Measurements from ENCODE around the gene ANKRD33. TPM values are rescaled to one million over a fixed set of nuclear protein-coding genes. Genes with fewer than 3 reads are reported as not detected.

ANKRD33 gene
- total and polyA plus RNA-seq, 8 donors: not detected

- 18 to 23% methylated on average over 53 of the region's 53 CpGs for WGBS, 2 donors
- TF ChIP-seq CTCF (IDR thresholded peaks at IDR 0.05): no peak
- Histone ChIP-seq H3K9me3 (no peaks in the 10 kb centered on the region), H3K27me3 (no peaks in the 10 kb centered on the region), H3K4me1 (no peaks in the 10 kb centered on the region), H3K27ac (no peak overlapping the region), H3K4me3 (peak overlapping the region in 1 of 4 donors; percentile 29), H3K36me3 (no peaks in the 10 kb centered on the region)
- DNase-seq (peak in 1 of 6 donors; percentile 60), FAIRE-seq (no peak), ATAC-seq (peak; percentile 17 to 61 (median 46))
- intact Hi-C loops (cut with DNase I): no loop called here
These were observed 23.7 kb upstream of the ANKRD33 start for GRCh38 chr12:51863933-51864832.

GRCh38 chr12:51864833-51865670, 22.9 kb upstream of the ANKRD33 start:
- FAIRE-seq (no peak), ATAC-seq (no peak), DNase-seq (peak in 1 of 6 donors; percentile 41)
- H3K9me3 ChIP-seq: no peaks in the 10 kb centered on the region
- H3K4me3 ChIP-seq: no peak overlapping the region
- no peaks in the 10 kb centered on the region for H3K36me3 ChIP-seq
- TF ChIP-seq CTCF (IDR thresholded peaks at IDR 0.05): no peak
- H3K4me1 ChIP-seq: no peaks in the 10 kb centered on the region
- no peaks in the 10 kb centered on the region for H3K27me3 ChIP-seq
- WGBS, 2 donors: 76 to 77% methylated on average over 12 of the region's 12 CpGs
- H3K27ac ChIP-seq: no peak overlapping the region
- intact Hi-C loops (cut with DNase I): no loop called here

GRCh38 chr12:51865757-51866270, 22.1 kb upstream of the ANKRD33 start:
- no peak for TF ChIP-seq CTCF (IDR thresholded peaks at IDR 0.05)

GRCh38 chr12:51866324-51866723, 21.6 kb upstream of the ANKRD33 start:
- DNase-seq: no peak
- H3K36me3 ChIP-seq: no peaks in the 10 kb centered on the region
- ATAC-seq: no peak
- TF ChIP-seq CTCF (IDR thresholded peaks at IDR 0.05): no peak
- intact Hi-C loops (cut with DNase I): no loop called here
- H3K4me3 ChIP-seq: no peak overlapping the region
- no peak overlapping the region for H3K27ac ChIP-seq
- H3K27me3 ChIP-seq: no peaks in the 10 kb centered on the region
- 89% methylated on average over 4 of the region's 4 CpGs for WGBS, 2 donors
- FAIRE-seq: no peak
- no peaks in the 10 kb centered on the region for H3K9me3 ChIP-seq
- H3K4me1 ChIP-seq: no peaks in the 10 kb centered on the region

More at GRCh38 chr12:51865757-51866270, 22.1 kb upstream of the ANKRD33 start:
- H3K27me3 ChIP-seq: no peaks in the 10 kb centered on the region
- ATAC-seq: no peak
- peak in 1 of 6 donors; percentile 30 for DNase-seq
- intact Hi-C loops (cut with DNase I): no loop called here
- no peak overlapping the region for H3K27ac ChIP-seq
- 89 to 90% methylated on average over 7 of the region's 7 CpGs for WGBS, 2 donors
- no peaks in the 10 kb centered on the region for H3K9me3 ChIP-seq
- H3K4me1 ChIP-seq: no peaks in the 10 kb centered on the region
- H3K36me3 ChIP-seq: no peaks in the 10 kb centered on the region
- no peak overlapping the region for H3K4me3 ChIP-seq
- no peak for FAIRE-seq

All from pancreas (tissue), 10 donors.